ENCODE data around the gene OPA1.

GRCh38 chr3:193720169-193720568 is 127.2 kb downstream of the OPA1 start:
- TF ChIP-seq CTCF (IDR thresholded peaks at IDR 0.05) = no peak
- no peak for TF ChIP-seq POLR2A (IDR thresholded peaks at IDR 0.05)
- TF ChIP-seq POLR2AphosphoS5 (IDR thresholded peaks at IDR 0.05) = no peak
- no peak for TF ChIP-seq EP300 (IDR thresholded peaks at IDR 0.05)

Measured in stomach (tissue), 4 donors.